Stimulated activated CD4-positive, alpha-beta T cell treated with anti-CD3 and anti-CD28 coated beads, Interleukin-4, amount 100 ng/mL, for 48 hours (primary cell): ENCODE results near the gene WDR1.

ENCODE experiments used
- DNase-seq, 2 donors: peaks; one replicate each; pipeline ENCODE4 v3.0.0-alpha.2; 2020; ENCODE audit warnings: low read depth in 2 of 2

The WDR1 gene

DNA sequence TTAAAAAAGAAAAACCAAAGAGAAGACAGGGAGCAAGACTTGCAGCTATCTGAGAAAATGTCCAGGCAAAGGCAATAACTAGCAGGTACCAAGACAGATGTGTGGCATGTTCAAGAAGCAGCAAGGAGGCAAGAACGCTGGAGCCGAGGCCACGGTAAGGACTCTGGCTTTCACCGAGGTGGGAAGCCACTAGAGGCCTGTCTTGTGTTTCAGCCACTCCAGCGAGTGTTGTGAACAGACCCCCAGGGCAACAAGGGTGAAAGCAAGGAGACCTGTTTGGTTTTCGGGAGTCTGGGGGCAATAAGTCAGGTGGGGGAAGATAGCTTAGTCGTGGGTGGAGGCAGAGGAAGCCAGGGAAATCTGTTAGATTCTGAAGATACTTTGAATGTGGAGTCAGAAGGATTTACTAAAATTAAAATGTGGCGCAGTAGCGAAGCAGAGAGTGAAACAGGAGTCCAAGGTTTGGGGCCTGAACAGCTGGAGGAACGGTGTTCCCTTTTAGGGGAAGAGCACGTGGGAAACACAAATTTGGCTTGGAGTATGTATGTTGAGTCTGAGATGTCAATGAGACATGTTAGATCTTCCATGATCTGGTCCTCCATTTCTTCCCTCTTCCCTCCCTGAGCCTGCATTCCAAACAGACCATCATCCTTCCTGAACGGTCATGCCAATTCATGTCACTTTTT lies 3.1 kb downstream of the WDR1 start:
- DNase-seq: no peak

GRCh38 chr4:10112658-10113284 lies 3.8 kb downstream of the WDR1 start:
- no peak for DNase-seq

- no peak for DNase-seq
These were observed 5.4 kb downstream of the WDR1 start for GRCh38 chr4:10111067-10111801.

GRCh38 chr4:10109995-10110670 lies 6.5 kb downstream of the WDR1 start:
- no peak for DNase-seq

DNA sequence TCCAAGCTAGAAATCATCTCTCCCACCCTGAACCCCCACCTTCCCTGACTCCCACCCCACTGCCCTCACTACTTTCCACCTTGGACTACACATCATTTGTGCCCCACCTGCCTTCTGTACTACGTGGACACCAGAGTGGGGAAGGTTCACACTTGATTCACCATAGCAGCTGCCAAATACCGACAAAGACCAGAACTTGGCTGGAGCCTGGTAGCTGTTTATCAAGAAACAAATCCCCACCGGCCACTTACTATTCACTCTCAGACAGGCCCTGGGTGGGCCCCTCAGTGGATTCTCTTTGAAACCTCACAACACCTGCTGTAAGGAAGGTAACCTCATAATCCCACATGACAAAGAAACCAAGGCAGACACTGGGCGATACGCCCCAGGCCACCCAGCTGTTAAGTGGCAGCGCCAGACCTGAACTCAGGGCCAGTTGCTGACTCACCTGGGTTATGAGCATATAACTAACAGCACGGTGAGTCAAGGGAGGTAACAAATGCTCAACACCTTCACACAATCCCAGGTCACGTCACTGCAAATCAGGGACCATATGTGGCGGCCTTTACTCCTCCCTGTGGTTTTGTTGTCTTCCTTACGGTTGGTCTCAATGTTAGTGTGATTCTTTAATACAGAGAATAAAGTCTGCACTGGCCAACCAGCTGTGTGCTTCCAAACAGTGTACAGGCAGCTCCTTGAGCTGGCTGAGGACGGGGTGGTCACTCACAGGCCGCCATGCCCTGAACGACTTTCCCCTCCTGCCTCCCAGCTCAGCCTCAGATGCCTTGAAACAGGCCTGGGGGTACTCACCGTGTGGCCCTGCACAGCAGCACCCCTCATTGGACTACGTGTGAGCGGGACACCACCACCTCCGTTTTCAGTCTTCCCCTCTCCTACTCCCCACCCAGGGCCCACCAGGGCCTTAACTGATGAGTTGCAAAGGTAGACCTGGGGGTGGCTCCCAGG lies 7.5 kb downstream of the WDR1 start:
- DNase-seq: no peak

- no peak for DNase-seq
These were observed 8.2 kb downstream of the WDR1 start for GRCh38 chr4:10108391-10108790.

- no peak for DNase-seq
These were observed 9.2 kb downstream of the WDR1 start for GRCh38 chr4:10107111-10108091.

- DNase-seq: peak; percentile 58 to 78
These were observed 10.1 kb downstream of the WDR1 start for GRCh38 chr4:10106421-10107039.

DNA sequence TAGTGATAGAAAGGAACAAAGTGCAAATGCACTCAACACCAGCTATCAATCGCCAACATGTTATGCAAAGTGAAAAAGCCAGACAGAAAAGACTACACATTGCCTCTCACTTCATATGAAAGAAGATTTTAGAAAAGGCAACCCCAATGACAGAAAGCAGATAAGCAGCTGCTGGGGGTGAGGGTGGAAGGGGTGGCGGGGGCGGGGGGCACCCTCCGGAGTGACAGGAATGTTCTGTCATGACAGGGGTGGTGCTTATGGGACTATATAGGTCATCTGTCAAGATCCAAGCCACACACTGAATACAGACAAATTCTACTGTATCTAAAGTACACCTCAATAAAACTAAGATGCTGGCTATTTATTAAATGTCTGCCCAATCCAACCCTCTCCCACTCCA lies 10.7 kb downstream of the WDR1 start:
- no peak for DNase-seq

GRCh38 chr4:10105421-10105820 lies 11.2 kb downstream of the WDR1 start:
- no peak for DNase-seq

DNA sequence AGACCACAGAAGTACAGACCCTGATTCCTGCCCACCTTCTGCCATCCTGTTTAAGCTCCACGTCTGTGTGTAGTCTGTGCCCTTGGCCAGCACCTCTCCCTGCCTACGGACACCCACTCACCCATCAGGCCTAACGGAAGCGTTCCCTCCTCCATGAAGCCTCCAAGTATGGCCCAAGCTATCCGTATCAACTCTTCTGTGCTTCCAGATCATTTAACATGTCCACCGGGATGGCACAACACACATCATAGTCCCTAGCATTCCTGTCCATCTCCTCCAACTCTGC lies 11.7 kb downstream of the WDR1 start:
- no peak for DNase-seq

- DNase-seq: no peak
These were observed 12.2 kb downstream of the WDR1 start for GRCh38 chr4:10104211-10104990.

DNA sequence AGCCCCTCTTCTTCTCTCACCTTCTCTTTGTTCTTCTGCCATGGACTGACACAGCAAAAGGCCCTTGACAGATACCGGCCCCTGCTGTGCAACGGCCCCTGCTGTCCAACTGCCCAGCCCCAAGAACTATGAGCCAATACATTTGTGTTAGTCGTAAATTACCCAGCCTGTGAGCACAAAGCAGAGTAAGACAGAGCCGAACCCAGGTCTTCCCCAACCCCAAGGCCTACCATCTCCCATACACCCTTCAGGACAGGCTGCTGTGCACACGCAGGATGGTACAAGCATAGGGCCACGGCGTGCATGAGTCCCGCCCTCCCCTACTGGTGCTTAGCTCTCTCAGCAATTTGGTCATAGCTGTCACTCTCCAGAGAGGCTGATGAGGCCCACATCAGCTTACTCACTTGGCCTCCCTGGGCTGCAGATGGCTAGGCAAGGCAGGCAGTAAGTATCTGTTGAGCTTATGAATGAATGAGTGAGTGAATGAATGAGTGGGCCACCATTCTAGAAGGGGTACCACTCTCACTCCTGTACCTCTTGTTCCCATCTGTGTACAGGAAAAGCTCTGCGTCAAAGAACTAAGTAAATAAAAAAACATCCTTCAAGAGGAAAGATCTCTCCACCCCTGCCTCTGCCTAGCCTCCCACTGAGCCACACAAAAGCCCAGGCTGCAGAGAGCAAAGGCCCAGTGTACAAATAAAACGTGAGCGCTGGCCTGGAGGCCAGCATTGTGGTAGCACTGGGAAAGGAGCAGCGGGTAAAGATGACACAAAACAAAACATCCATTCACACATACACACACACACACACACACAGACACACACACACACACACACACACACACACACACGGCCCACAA lies 13.9 kb downstream of the WDR1 start:
- no peak for DNase-seq

DNA sequence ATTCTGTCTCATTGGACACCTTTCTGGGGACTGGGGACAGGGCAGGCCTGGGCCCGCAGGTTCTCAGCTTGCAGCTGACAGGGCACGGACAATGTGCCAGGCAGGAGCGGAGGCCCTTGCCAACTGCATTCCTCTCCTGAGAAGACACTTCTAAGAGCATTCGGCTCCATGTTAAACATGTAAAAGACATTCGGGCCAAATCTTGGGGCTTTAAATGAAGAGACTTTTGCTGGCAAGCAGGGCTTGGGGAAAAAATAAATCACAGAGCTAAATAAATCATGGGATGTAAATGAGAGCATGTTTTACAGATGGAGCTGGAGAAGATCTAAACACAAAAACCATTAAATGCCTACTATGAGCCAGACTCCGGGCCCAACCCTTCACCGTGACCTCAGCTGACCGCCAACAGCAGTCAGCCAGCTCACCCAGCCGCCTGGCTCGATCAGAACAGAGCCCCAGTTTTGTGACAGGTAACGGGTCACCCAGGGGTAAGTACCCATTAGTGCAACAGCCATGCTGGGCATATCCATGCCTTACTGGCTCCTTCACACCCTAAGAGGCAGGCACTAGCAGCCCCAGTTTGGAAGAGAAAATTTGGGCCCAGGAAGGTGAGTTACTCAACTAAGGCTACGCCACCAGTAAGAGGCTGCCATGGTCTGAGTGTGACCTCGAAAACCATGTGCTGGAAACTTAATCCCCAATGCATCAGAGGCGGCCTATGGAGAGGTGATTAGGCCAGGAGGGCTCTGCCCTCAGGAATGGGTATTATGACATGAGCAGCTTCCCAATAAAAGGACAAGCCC lies 14.7 kb downstream of the WDR1 start:
- DNase-seq: no peak

DNA sequence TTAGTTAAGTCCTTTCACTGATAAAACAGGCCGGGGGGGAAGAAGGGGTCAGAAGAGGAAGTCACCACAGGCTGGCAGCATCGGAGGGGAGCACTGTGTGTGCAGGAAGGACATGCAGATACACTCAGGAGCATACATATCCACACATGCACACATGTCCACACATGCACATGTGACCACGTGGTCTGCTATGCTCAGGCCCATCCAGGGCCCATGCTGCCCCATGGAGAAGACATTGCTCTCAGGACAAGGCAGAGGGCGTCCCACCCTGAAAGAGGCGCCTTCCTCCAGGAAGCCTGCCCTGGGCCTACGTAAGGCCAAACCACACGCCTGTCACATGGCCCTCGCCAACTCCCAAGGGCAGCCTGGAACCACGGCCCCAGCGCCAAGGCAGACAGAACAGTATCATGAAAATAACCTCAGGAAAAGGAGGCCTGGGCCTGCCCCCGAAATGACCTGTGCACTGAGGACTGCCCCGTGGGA lies 15.8 kb downstream of the WDR1 start:
- DNase-seq: no peak

DNA sequence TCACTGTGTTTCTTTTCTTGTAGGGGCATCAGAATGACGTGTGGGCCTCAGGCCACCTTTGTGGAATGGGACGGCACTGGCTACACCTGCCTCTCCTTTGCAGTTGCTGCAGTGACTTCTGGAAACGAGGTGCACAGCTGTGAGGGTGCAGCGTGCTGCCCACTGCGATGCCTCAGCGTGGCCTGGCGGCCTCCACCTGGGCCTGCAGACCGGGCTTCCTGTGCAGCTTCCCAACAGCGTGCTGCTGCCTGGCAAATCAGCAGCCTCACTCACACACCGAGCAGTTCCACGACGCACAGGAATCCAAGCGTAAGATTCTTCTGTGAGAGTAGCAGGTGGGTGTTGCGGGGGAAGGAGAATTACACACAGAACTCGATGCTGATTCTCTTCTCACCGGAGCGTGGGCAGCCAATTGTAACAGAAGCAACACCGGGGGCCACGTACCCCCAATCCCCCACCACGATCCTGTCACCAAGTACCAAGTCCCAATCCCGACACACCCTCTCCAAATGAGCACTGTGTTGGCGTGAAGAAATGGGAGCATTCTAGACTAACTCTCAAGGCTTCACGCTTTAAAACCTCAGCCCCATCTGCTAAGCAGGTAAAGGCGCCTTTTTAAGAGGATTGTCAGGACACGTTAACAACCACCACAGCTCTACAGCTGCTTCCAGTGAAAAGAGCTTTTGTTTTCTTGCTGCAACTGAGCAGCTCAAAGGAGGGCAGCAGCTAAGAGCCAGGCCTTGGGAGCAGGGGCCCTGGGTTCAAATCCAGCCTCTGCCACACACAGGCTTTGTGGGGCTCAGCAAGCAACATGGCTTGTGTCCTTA lies 16.9 kb downstream of the WDR1 start:
- no peak for DNase-seq
